Ovary (tissue), 9 donors: ENCODE data around the gene PDK4. TPM values are rescaled to one million over a fixed set of nuclear protein-coding genes. Genes with fewer than 3 reads are reported as not detected.

Source experiments
- DNase-seq, 5 donors: peaks; one replicate each; pipeline ENCODE4 v3.0.0-alpha.2; 2019 to 2020
- H3K27ac ChIP-seq, 2 donors: fragments of 200-600 bp; one replicate each; pipeline versions ENCODE4 v1.5.1 to v1.8.0; 2019 to 2022
- H3K27me3 ChIP-seq: fragments of 200-600 bp; one replicate; pipeline ENCODE4 v1.8.0; 2022
- H3K36me3 ChIP-seq: fragments of 200-600 bp; sonication (generic); one replicate; pipeline ENCODE4 v1.5.1; 2019
- H3K4me1 ChIP-seq: one replicate; pipeline ENCODE4 v1.8.1; 2013; ENCODE audit warnings: mild to moderate bottlenecking, moderate library complexity; ENCODE audit not compliant: insufficient read depth
- H3K4me3 ChIP-seq: fragments of 200-600 bp; sonication (generic); one replicate; pipeline ENCODE4 v1.5.1; 2017
- H3K9me3 ChIP-seq, 2 donors: fragments of 200-600 bp in 1 of 2; sonication (generic) in 1 of 2; one replicate each; pipeline versions ENCODE4 v1.5.1 to v1.8.1; 2013 to 2019; ENCODE audit warnings: mild to moderate bottlenecking in 1 of 2, moderate library complexity in 1 of 2
- CTCF ChIP-seq, 3 donors: fragments of 450-650 bp in 2 of 3; fragments of 200-600 bp in 1 of 3; IDR thresholded peaks; one replicate each; pipeline versions ENCODE4 v1.5.1 to v1.8.0; 2016 to 2022; ENCODE audit warnings: antibody characterized with exemption in 3 of 3, mild to moderate bottlenecking in 1 of 3
- EP300 ChIP-seq: sonication (generic); formaldehyde crosslinking; IDR thresholded peaks from one replicate; pipeline ENCODE4 v1.6.1; 2017; ENCODE audit warnings: antibody characterized with exemption
- POLR2A ChIP-seq: fragments of 450-650 bp; IDR thresholded peaks from one replicate; pipeline ENCODE4 v1.6.1; 2017; ENCODE audit warnings: antibody characterized with exemption, mild to moderate bottlenecking, moderate library complexity
- WGBS, 3 donors: extraction: QIAGEN DNeasy Blood & Tissue Kit in 1 of 3; methylation state at CpG; one replicate each; pipeline versions ENCODE4 v1.1.5 to v1.1.7; 2013 to 2017; 5-methylcytosine and 5-hydroxymethylcytosine counted together
- intact Hi-C, 4 donors: fragments of 100-400 bp; cut with DNase I; formaldehyde crosslinking; loops; one replicate each; pipeline versions ENCODE4 v1.11.0 to v1.15.1; 2022 to 2023
- polyA plus RNA-seq, 2 donors: library from polyadenylated mRNA; stranded (reverse); fragments of 200-250 nt in 1 of 2; fragments of 350-450 nt in 1 of 2; fragmentation: Illumina TruSeq in 1 of 2; extraction: RNeasy Lipid Tissue Mini Kit (QIAGEN cat#74804) in 1 of 2; gene quantifications; one replicate each; pipeline ENCODE4 v1.2.3, GENCODE V29; 2013 to 2014
- total RNA-seq, 7 donors: library from RNA; depleted of rRNA in 2 of 7; stranded (reverse); fragments of >200 nt in 2 of 7; fragmentation: NEBNext Ultra II Directional in 3 of 7; extraction: Animal tissue kit (Norgen Biotek cat#: 25700) in 3 of 7; gene quantifications; one replicate each; pipeline versions ENCODE4 v1.1.0 to v1.2.4, GENCODE V29; 2016 to 2023
- donor health status: DM: no; HTN: no; CAD: no; lungs with moderate emphysema.
- donor health status: DM: no; HTN: no; CAD: no.
- donor health status: Bipolar disorder and iron deficiency.
- donor health status: DM: yes; HTN: yes; CAD: no.
- donor health status: DM: no; HTN: no; CAD: no.
- donor health status: DM: yes; HTN: yes; CAD: no.

PDK4 gene
- total and polyA plus RNA-seq, 9 donors = 45.9 to 718 (median 185) TPM

- no peak for DNase-seq
- no peaks in the 10 kb centered on the region for H3K36me3 ChIP-seq
- 77 to 78% (median 77%) methylated on average over 1 of the region's 1 CpG for WGBS, 3 donors
- no peak overlapping the region for H3K27ac ChIP-seq
- H3K4me3 ChIP-seq = no peak overlapping the region
- TF ChIP-seq EP300 (no peak), POLR2A (no peak), CTCF (IDR thresholded peaks at IDR 0.05) (no peak)
- H3K9me3 ChIP-seq = no peaks in the 10 kb centered on the region
- no peaks in the 10 kb centered on the region for H3K4me1 ChIP-seq
- intact Hi-C loops = no loop called here
- H3K27me3 ChIP-seq = no peaks in the 10 kb centered on the region
Observed at GRCh38 chr7:95619921-95620320, 23.6 kb upstream of the PDK4 start.

- Histone ChIP-seq H3K4me1 (no peaks in the 10 kb centered on the region), H3K27me3 (no peaks in the 10 kb centered on the region), H3K27ac (no peak overlapping the region), H3K9me3 (no peaks in the 10 kb centered on the region), H3K4me3 (no peak overlapping the region), H3K36me3 (no peaks in the 10 kb centered on the region)
- TF ChIP-seq POLR2A = no peak
- TF ChIP-seq CTCF (IDR thresholded peaks at IDR 0.05) = no peak
- TF ChIP-seq EP300 = no peak
- intact Hi-C loops = no loop called here
- 95 to 97% (median 96%) methylated on average over 2 of the region's 2 CpGs for WGBS, 3 donors
- DNase-seq = no peak
Observed at GRCh38 chr7:95619517-95619916, 23.2 kb upstream of the PDK4 start.

GRCh38 chr7:95614442-95614940 is 18.2 kb upstream of the PDK4 start:
- Histone ChIP-seq H3K27me3 (no peaks in the 10 kb centered on the region), H3K4me3 (no peak overlapping the region), H3K9me3 (no peaks in the 10 kb centered on the region), H3K36me3 (no peaks in the 10 kb centered on the region), H3K4me1 (peaks cover 4% of the 10 kb centered on the region), H3K27ac (no peak overlapping the region)
- 93 to 96% (median 96%) methylated on average over 1 of the region's 1 CpG for WGBS, 3 donors
- intact Hi-C loops = no loop called here
- no peak for TF ChIP-seq POLR2A
- TF ChIP-seq EP300 = no peak
- no peak for TF ChIP-seq CTCF (IDR thresholded peaks at IDR 0.05)
- DNase-seq = no peak

- Histone ChIP-seq H3K27ac (no peak overlapping the region), H3K36me3 (no peaks in the 10 kb centered on the region), H3K9me3 (no peaks in the 10 kb centered on the region), H3K27me3 (no peaks in the 10 kb centered on the region), H3K4me3 (no peak overlapping the region), H3K4me1 (peaks cover 13% of the 10 kb centered on the region)
- no peak for TF ChIP-seq POLR2A
- no peak for TF ChIP-seq EP300
- no peak for TF ChIP-seq CTCF (IDR thresholded peaks at IDR 0.05)
- intact Hi-C loops = no loop called here
- WGBS, 3 donors = 41 to 76% (median 41%) methylated on average over 2 of the region's 2 CpGs
- DNase-seq = no peak
Observed at GRCh38 chr7:95611224-95611623, 14.9 kb upstream of the PDK4 start.
